Measurements from ENCODE around the gene PACS2. TPM values are rescaled to one million over a fixed set of nuclear protein-coding genes. Genes with fewer than 3 reads are reported as not detected.

PACS2 gene
- total and polyA plus RNA-seq, 2 of the 4 experiments (the other 2 are of a cell fraction): 15.6 to 32.2 TPM

GRCh38 chr14:105328678-105329390 is 14.3 kb downstream of the PACS2 start:
- no peak overlapping the region for H2BK20ac ChIP-seq (ENCODE audit: low read depth, low read length)
- no peak for DNase-seq

More at GRCh38 chr14:105328678-105329390, 14.3 kb downstream of the PACS2 start:
- H4K91ac ChIP-seq (ENCODE audit: insufficient read depth, low read depth, low read length): no peak overlapping the region
- WGBS, 2 experiments (ENCODE audit: extremely low coverage in 2 of 2, insufficient read length in 1 of 2): 92% methylated on average over 4 of the region's 15 CpGs; no CpG with 5 or more reads in 1 of the 2 experiments
- in situ Hi-C loops (cut with MboI; ENCODE audit: low sequenced_read_pairs): no loop called here
- no TSS peak for BruUV-seq (replicated peaks)
- H2BK120ac ChIP-seq (ENCODE audit: low read depth, low read length): no peak overlapping the region
- intact Hi-C loops (cut with micrococcal nuclease): no loop called here
- no peak overlapping the region for H3K56ac ChIP-seq (ENCODE audit: extremely low read depth, insufficient read depth, low read length)
- no peak overlapping the region for H2AK9ac ChIP-seq (replicated peaks; ENCODE audit: low read depth, low read length, poor library complexity)
- peaks cover 9 to 70% of the 10 kb centered on the region in 2 experiments for H3K79me1 ChIP-seq (ENCODE audit: low read depth in 1 of 2, low read length in 2 of 2)
- H3K4ac ChIP-seq (ENCODE audit: low read depth, low read length): no peak overlapping the region
- no peak overlapping the region for H3K23ac ChIP-seq (ENCODE audit: low read depth, low read length)
- H3K9ac ChIP-seq (ENCODE audit: low read depth, low read length): no peak overlapping the region
- H3K14ac ChIP-seq (replicated peaks; ENCODE audit: low read depth, low read length): no peak overlapping the region
- H2AFZ ChIP-seq (replicated peaks; ENCODE audit: low read length, poor library complexity): no peak overlapping the region
- H3K9me1 ChIP-seq (ENCODE audit: insufficient read depth, low read length): peaks cover 7% of the 10 kb centered on the region; the same call in 1 of the 2 replicates
- ATAC-seq (ENCODE audit: low read depth): no peak
- H4K20me1 ChIP-seq (ENCODE audit: insufficient read depth, low read length): peaks cover 65% of the 10 kb centered on the region
- H2BK15ac ChIP-seq (ENCODE audit: low read depth, low read length): no peak overlapping the region
- no peak overlapping the region for H3K27ac ChIP-seq (ENCODE audit: insufficient read depth, low read length)
- TF ChIP-seq NFE2L2 (IDR thresholded peaks at IDR 0.05; ENCODE audit: low read depth, low read length): no peak
- H3K4me2 ChIP-seq (ENCODE audit: low read depth, low read length): no peak overlapping the region
- H2BK5ac ChIP-seq (ENCODE audit: low read depth, low read length, poor library complexity, severe bottlenecking): no peak overlapping the region
- H3K4me3 ChIP-seq (ENCODE audit: insufficient read depth, low read depth, low read length): no peak overlapping the region
- no peaks in the 10 kb centered on the region for H3K27me3 ChIP-seq (ENCODE audit: control insufficient read depth, insufficient read depth, low read length)
- no peak overlapping the region for H4K5ac ChIP-seq (ENCODE audit: low read depth, low read length)
- H3K36me3 ChIP-seq (ENCODE audit: control insufficient read depth, insufficient read depth, low read length): no peaks in the 10 kb centered on the region; the same call in 1 of the 2 replicates
- ChIA-PET POLR2A (ENCODE audit: unreplicated experiment) (no interaction called here), CTCF (no interaction called here)
- H3K18ac ChIP-seq (ENCODE audit: low read depth, low read length): no peak overlapping the region
- no peak overlapping the region for H4K8ac ChIP-seq (ENCODE audit: low read depth in 2 of 2, low read length in 2 of 2)
- H2AK5ac ChIP-seq (ENCODE audit: low read depth, low read length): no peak overlapping the region
- H3K4me1 ChIP-seq (ENCODE audit: control insufficient read depth, insufficient read depth, low read length): peaks cover 5% of the 10 kb centered on the region; the same call in 1 of the 2 replicates
- dilution Hi-C loops (cut with HindIII; ENCODE audit: low sequenced_read_pairs, unreplicated experiment): no loop called here
- H3K9me3 ChIP-seq (ENCODE audit: control insufficient read depth, insufficient read depth, low read length): no peaks in the 10 kb centered on the region; the same call in 1 of the 2 replicates

Measured in IMR-90 (cell line).